ENCODE data around the gene PRKCA. TPM values are rescaled to one million over a fixed set of nuclear protein-coding genes. Genes with fewer than 3 reads are reported as not detected.

Gene PRKCA
- total and polyA plus RNA-seq, 10 of the 15 experiments (the other 5 are each of a cell fraction or from before 2014, with no cell fraction given): 0.11 to 14.6 (median 0.72) TPM

GRCh38 chr17:66830451-66830850, 528.0 kb downstream of the PRKCA start (continued):
- TF ChIP-seq IRF5 (IDR thresholded peaks at IDR 0.05; ENCODE audit: borderline replicate concordance) (no peak), NFIC (IDR thresholded peaks at IDR 0.05; ENCODE audit: low read depth, low read length) (no peak), RBBP5 (conservative IDR thresholded peaks at IDR 0.05) (no peak), SPI1 (IDR thresholded peaks at IDR 0.05; ENCODE audit: borderline replicate concordance, insufficient read depth, low read depth, low read length) (no peak), EZH2 (IDR thresholded peaks at IDR 0.05; ENCODE audit: borderline replicate concordance, control insufficient read depth, low read depth, low read length) (no peak), NFYB (IDR thresholded peaks at IDR 0.05; ENCODE audit: insufficient read depth, low read depth, low read length) (no peak)

GRCh38 chr17:66831383-66832210, 529.2 kb downstream of the PRKCA start:
- no peaks in the 10 kb centered on the region for H3K4me1 ChIP-seq (ENCODE audit: control insufficient read depth, insufficient read depth, low read length)
- SMC1A ChIA-PET (ENCODE audit: uncharacterized antibody, unreplicated experiment): interaction anchor here (1.1 kb wide), 1 partner anchor 17 kb away, joined by 3 read pairs; no protein-coding TSS in a partner anchor
- BruUV-seq (replicated peaks): no TSS peak
- ATAC-seq: no peak
- TF ChIP-seq ATF2 (IDR thresholded peaks at IDR 0.05; ENCODE audit: low read length): no peak
- no peak for TF ChIP-seq CBX5 (IDR thresholded peaks at IDR 0.05; ENCODE audit: low read depth)
- TF ChIP-seq LARP7 (IDR thresholded peaks at IDR 0.05): no peak
- no peak for TF ChIP-seq EED (IDR thresholded peaks at IDR 0.05; ENCODE audit: low read depth)
- no peak for TF ChIP-seq STAT1 (conservative IDR thresholded peaks at IDR 0.05)
- TF ChIP-seq CBX3 (IDR thresholded peaks at IDR 0.05; ENCODE audit: borderline replicate concordance, low read depth): no peak
- no peak for TF ChIP-seq TAF1 (IDR thresholded peaks at IDR 0.05; ENCODE audit: borderline replicate concordance, low read depth, low read length)
- no peak for TF ChIP-seq RBBP5 (conservative IDR thresholded peaks at IDR 0.05)
- no peak for TF ChIP-seq IRF4 (IDR thresholded peaks at IDR 0.05; ENCODE audit: low read depth, low read length)
- TF ChIP-seq SIX5 (IDR thresholded peaks at IDR 0.05; ENCODE audit: low read depth, low read length, severe bottlenecking): no peak
- no peak for TF ChIP-seq CEBPZ (IDR thresholded peaks at IDR 0.05; ENCODE audit: low read depth, low read length)
- no peak overlapping the region for H3K4me2 ChIP-seq (ENCODE audit: control insufficient read depth, insufficient read depth)
- no peaks in the 10 kb centered on the region for H4K20me1 ChIP-seq (ENCODE audit: control insufficient read depth, insufficient read depth)
- POLR2A ChIA-PET: no interaction called here
- no peak overlapping the region for H3K4me3 ChIP-seq
- H3K9me3 ChIP-seq (replicated peaks; ENCODE audit: control insufficient read depth, insufficient read depth, low read length): no peaks in the 10 kb centered on the region; the same call in 2 of the 3 replicates
- H3K27ac ChIP-seq (ENCODE audit: control insufficient read depth, insufficient read depth): no peak overlapping the region
- no peak for DNase-seq (ENCODE audit: low read depth, low spot score)
- in situ Hi-C loops (cut with MboI): no loop called here
- CTCF ChIA-PET: no interaction called here
- no peaks in the 10 kb centered on the region for H3K36me3 ChIP-seq (ENCODE audit: control insufficient read depth in 2 of 2, insufficient read depth in 2 of 2, low read length in 1 of 2)
- no peak overlapping the region for H3K9ac ChIP-seq (ENCODE audit: control insufficient read depth, insufficient read depth, low read length)
- RAD21 ChIA-PET (ENCODE audit: unreplicated experiment): no interaction called here
- FAIRE-seq: no peak
- no peaks in the 10 kb centered on the region for H3K79me2 ChIP-seq (ENCODE audit: control insufficient read depth, insufficient read depth, low read length)
- 54% methylated on average over 14 of the region's 14 CpGs for WGBS (ENCODE audit: insufficient coverage, insufficient replicate concordance, low lambda C conversion rate, missing lambda C conversion rate)
- H3K27me3 ChIP-seq (replicated peaks in 1 of 2; ENCODE audit: control insufficient read depth in 2 of 2, insufficient read depth in 2 of 2, low read length in 1 of 2): peaks cover 0 to 3% of the 10 kb centered on the region in 2 experiments; a peak in 2 of 4 replicates
- no peak overlapping the region for H2AFZ ChIP-seq (ENCODE audit: control insufficient read depth, low read depth, low read length)
- intact Hi-C loops (cut with micrococcal nuclease; ENCODE audit: unreplicated experiment): no loop called here

Data from GM12878 (cell line).